ENCODE measurements around the gene KRT78. TPM values are rescaled to one million over a fixed set of nuclear protein-coding genes. Genes with fewer than 3 reads are reported as not detected.

KRT78 gene
- total RNA-seq, 1 experiment from 2014 or later, result not detected

GRCh38 chr12:52812749-52813148, 36.0 kb downstream of the KRT78 start:
- Mint-ChIP-seq H3K9me3 (no peaks in the 10 kb centered on the region), H3K36me3 (no peaks in the 10 kb centered on the region), H3K27me3 (ENCODE audit: low read depth) (peaks cover 2% of the 10 kb centered on the region; the same call in 1 of the 2 replicates), H3K4me1 (no peaks in the 10 kb centered on the region), H3K27ac (no peak overlapping the region), H3K4me3 (no peak overlapping the region)
- no peak for DNase-seq (ENCODE audit: low spot score)
- ChIA-PET POLR2A (interaction anchor here (0.5 kb wide), 1 partner anchor 229 kb away, joined by 3 read pairs; no protein-coding TSS in a partner anchor), CTCF (interaction anchor here (2.1 kb wide), 1 partner anchor 53 kb away, joined by 8 read pairs; no protein-coding TSS in a partner anchor)
- ATAC-seq, result no peak
- TF ChIP-seq ZNF396 (CRISPR knock-in tag; IDR thresholded peaks at IDR 0.05; ENCODE audit: borderline replicate concordance) (no peak), SMAD4 (CRISPR knock-in tag; IDR thresholded peaks at IDR 0.05) (no peak), IRF2 (CRISPR knock-in tag; IDR thresholded peaks at IDR 0.05; ENCODE audit: borderline replicate concordance, low read depth) (no peak), ZNF416 (CRISPR knock-in tag; IDR thresholded peaks at IDR 0.05) (no peak), PRRX2 (CRISPR knock-in tag; IDR thresholded peaks at IDR 0.05) (no peak), MXD4 (CRISPR knock-in tag; IDR thresholded peaks at IDR 0.05; ENCODE audit: borderline replicate concordance) (no peak)
- TF ChIP-seq, protein P1, sequence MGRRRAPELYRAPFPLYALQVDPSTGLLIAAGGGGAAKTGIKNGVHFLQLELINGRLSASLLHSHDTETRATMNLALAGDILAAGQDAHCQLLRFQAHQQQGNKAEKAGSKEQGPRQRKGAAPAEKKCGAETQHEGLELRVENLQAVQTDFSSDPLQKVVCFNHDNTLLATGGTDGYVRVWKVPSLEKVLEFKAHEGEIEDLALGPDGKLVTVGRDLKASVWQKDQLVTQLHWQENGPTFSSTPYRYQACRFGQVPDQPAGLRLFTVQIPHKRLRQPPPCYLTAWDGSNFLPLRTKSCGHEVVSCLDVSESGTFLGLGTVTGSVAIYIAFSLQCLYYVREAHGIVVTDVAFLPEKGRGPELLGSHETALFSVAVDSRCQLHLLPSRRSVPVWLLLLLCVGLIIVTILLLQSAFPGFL (CRISPR knock-in tag; IDR thresholded peaks at IDR 0.05; ENCODE audit: borderline replicate concordance), result no peak

DNA sequence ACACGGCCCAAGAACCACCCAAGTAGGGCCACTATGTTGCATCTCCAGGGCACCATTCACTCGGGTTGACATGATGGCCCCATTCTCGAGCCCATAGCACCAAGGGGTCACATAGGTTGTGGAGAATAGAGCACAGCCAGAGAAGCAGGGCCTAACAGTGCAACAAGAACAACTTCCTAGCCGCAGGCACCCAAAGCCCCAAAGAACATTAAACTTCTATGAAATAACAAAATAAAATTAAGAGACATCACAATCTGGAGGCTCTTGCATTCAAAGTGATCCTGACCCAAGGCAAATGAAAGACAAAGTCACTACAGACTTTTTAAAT, 36.8 kb downstream of the KRT78 start:
- H3K36me3 Mint-ChIP-seq, result no peaks in the 10 kb centered on the region
- H3K4me3 Mint-ChIP-seq, result no peak overlapping the region
- CTCF ChIA-PET, result interaction anchor here (2.1 kb wide), 1 partner anchor 54 kb away, joined by 8 read pairs; no protein-coding TSS in a partner anchor
- TF ChIP-seq, protein P2, sequence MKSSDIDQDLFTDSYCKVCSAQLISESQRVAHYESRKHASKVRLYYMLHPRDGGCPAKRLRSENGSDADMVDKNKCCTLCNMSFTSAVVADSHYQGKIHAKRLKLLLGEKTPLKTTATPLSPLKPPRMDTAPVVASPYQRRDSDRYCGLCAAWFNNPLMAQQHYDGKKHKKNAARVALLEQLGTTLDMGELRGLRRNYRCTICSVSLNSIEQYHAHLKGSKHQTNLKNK (CRISPR knock-in tag; IDR thresholded peaks at IDR 0.05), result no peak
- TF ChIP-seq TP53 (CRISPR knock-in tag; IDR thresholded peaks at IDR 0.05) (no peak), FOXP4 (CRISPR knock-in tag; IDR thresholded peaks at IDR 0.05) (no peak), AFF4 (CRISPR knock-in tag; IDR thresholded peaks at IDR 0.05; ENCODE audit: borderline replicate concordance) (no peak), ZBTB43 (CRISPR knock-in tag; IDR thresholded peaks at IDR 0.05) (no peak), ETV6 (CRISPR knock-in tag; IDR thresholded peaks at IDR 0.05) (no peak), MYBL2 (CRISPR knock-in tag; IDR thresholded peaks at IDR 0.05) (no peak), NR2C2 (CRISPR knock-in tag; IDR thresholded peaks at IDR 0.05) (no peak), CBFB (CRISPR knock-in tag; IDR thresholded peaks at IDR 0.05; ENCODE audit: low read depth) (no peak), ZNF423 (CRISPR knock-in tag; IDR thresholded peaks at IDR 0.05) (no peak), TCF7 (CRISPR knock-in tag; IDR thresholded peaks at IDR 0.05; ENCODE audit: low read depth) (no peak)
- TF ChIP-seq, protein P3, sequence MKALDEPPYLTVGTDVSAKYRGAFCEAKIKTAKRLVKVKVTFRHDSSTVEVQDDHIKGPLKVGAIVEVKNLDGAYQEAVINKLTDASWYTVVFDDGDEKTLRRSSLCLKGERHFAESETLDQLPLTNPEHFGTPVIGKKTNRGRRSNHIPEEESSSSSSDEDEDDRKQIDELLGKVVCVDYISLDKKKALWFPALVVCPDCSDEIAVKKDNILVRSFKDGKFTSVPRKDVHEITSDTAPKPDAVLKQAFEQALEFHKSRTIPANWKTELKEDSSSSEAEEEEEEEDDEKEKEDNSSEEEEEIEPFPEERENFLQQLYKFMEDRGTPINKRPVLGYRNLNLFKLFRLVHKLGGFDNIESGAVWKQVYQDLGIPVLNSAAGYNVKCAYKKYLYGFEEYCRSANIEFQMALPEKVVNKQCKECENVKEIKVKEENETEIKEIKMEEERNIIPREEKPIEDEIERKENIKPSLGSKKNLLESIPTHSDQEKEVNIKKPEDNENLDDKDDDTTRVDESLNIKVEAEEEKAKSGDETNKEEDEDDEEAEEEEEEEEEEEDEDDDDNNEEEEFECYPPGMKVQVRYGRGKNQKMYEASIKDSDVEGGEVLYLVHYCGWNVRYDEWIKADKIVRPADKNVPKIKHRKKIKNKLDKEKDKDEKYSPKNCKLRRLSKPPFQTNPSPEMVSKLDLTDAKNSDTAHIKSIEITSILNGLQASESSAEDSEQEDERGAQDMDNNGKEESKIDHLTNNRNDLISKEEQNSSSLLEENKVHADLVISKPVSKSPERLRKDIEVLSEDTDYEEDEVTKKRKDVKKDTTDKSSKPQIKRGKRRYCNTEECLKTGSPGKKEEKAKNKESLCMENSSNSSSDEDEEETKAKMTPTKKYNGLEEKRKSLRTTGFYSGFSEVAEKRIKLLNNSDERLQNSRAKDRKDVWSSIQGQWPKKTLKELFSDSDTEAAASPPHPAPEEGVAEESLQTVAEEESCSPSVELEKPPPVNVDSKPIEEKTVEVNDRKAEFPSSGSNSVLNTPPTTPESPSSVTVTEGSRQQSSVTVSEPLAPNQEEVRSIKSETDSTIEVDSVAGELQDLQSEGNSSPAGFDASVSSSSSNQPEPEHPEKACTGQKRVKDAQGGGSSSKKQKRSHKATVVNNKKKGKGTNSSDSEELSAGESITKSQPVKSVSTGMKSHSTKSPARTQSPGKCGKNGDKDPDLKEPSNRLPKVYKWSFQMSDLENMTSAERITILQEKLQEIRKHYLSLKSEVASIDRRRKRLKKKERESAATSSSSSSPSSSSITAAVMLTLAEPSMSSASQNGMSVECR (CRISPR knock-in tag; IDR thresholded peaks at IDR 0.05; ENCODE audit: borderline replicate concordance), result no peak
- TF ChIP-seq, protein P4, sequence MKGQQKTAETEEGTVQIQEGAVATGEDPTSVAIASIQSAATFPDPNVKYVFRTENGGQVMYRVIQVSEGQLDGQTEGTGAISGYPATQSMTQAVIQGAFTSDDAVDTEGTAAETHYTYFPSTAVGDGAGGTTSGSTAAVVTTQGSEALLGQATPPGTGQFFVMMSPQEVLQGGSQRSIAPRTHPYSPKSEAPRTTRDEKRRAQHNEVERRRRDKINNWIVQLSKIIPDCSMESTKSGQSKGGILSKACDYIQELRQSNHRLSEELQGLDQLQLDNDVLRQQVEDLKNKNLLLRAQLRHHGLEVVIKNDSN (CRISPR knock-in tag; IDR thresholded peaks at IDR 0.05), result no peak
- TF ChIP-seq, protein P5, sequence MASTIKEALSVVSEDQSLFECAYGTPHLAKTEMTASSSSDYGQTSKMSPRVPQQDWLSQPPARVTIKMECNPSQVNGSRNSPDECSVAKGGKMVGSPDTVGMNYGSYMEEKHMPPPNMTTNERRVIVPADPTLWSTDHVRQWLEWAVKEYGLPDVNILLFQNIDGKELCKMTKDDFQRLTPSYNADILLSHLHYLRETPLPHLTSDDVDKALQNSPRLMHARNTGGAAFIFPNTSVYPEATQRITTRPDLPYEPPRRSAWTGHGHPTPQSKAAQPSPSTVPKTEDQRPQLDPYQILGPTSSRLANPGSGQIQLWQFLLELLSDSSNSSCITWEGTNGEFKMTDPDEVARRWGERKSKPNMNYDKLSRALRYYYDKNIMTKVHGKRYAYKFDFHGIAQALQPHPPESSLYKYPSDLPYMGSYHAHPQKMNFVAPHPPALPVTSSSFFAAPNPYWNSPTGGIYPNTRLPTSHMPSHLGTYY (CRISPR knock-in tag; IDR thresholded peaks at IDR 0.05), result no peak

More for the DNA sequence above, 36.8 kb downstream of the KRT78 start:
- Mint-ChIP-seq H3K4me1 (no peaks in the 10 kb centered on the region), H3K9me3 (no peaks in the 10 kb centered on the region), H3K27ac (no peak overlapping the region), H3K27me3 (ENCODE audit: low read depth) (peaks cover 2% of the 10 kb centered on the region; the same call in 1 of the 2 replicates)
- POLR2A ChIA-PET, result no interaction called here
- ATAC-seq (no peak), DNase-seq (ENCODE audit: low spot score) (no peak)

Data from WTC11 (cell line).